Endothelial cell of umbilical vein (primary cell): ENCODE data around the gene AKNAD1. TPM values are rescaled to one million over a fixed set of nuclear protein-coding genes. Genes with fewer than 3 reads are reported as not detected.

Source experiments
- BruUV-seq: library from RNA; stranded (reverse); fragments of 400-500 nt; replicated peaks from 2 replicates; lab custom pipeline; 2021; lab: Mats Ljungman, UMichigan
- CTCF ChIA-PET: fragments of 300-600, 350-600 bp; sonication (Branson Sonifier 250); formaldehyde crosslinking; loops from one replicate; lab custom pipeline; 2021; ENCODE audit warnings: antibody characterized with exemption, inconsistent platforms; lab: Charles Lee
- POLR2A ChIA-PET: fragments of 300-600, 350-600 bp; sonication (Branson Sonifier 250); formaldehyde crosslinking; loops from one replicate; lab custom pipeline; 2021; ENCODE audit warnings: antibody characterized with exemption, inconsistent platforms; lab: Charles Lee
- DNase-seq: peaks from one replicate; pipeline ENCODE4 v3.0.0-alpha.2; 2011; ENCODE audit warnings: low read depth, low spot score
- FAIRE-seq: peaks from 2 replicates; lab custom pipeline; 2011; peaks lifted over from hg19 to GRCh38; lab: Jason Lieb, UNC
- H2AFZ ChIP-seq: 2 replicates; pipeline ENCODE4 v1.6.0; 2012; ENCODE audit warnings: low read depth, low read length, control low read depth, inconsistent platforms
- H3K27ac ChIP-seq: 2 replicates; pipeline ENCODE4 v1.5.1; 2011; ENCODE audit warnings: low read depth, mild to moderate bottlenecking, control low read depth, low read length, moderate library complexity; ENCODE audit not compliant: insufficient read depth
- H3K27me3 ChIP-seq, 2 experiments: 2 replicates each; pipeline versions ENCODE4 v1.6.0 to v1.6.1; 2011; ENCODE audit warnings: low read length in 2 of 2, mixed read lengths in 1 of 2; ENCODE audit not compliant: control insufficient read depth in 2 of 2, insufficient read depth in 2 of 2
- H3K36me3 ChIP-seq, 2 experiments: 2 replicates in 1 of 2; 3 replicates in 1 of 2; pipeline ENCODE4 v1.5.1; 2011; ENCODE audit warnings: low read length in 2 of 2, mild to moderate bottlenecking in 1 of 2, moderate library complexity in 1 of 2; ENCODE audit not compliant: control insufficient read depth in 2 of 2, insufficient read depth in 2 of 2; ENCODE audit errors: extremely low read depth in 1 of 2
- H3K4me1 ChIP-seq: 3 replicates; pipeline ENCODE4 v1.5.1; 2011; ENCODE audit warnings: mild to moderate bottlenecking, low read length; ENCODE audit not compliant: control insufficient read depth, insufficient read depth; ENCODE audit errors: extremely low read depth
- H3K4me2 ChIP-seq: 2 replicates; pipeline ENCODE4 v1.6.1; 2011; ENCODE audit warnings: low read length, control low read depth, mixed read lengths; ENCODE audit not compliant: insufficient read depth
- H3K4me3 ChIP-seq, 3 experiments: fragments of 200-600 bp in 1 of 3; sonication (generic), shearing (Covaris generic) in 1 of 3; replicated peaks in 1 of 3; 2 replicates each; pipeline ENCODE4 v1.5.1; 2011 to 2016; ENCODE audit warnings: control low read depth in 3 of 3, low read length in 3 of 3, mild to moderate bottlenecking in 2 of 3, inconsistent platforms in 1 of 3, low read depth in 1 of 3, moderate library complexity in 1 of 3; ENCODE audit not compliant: insufficient read depth in 1 of 3
- H3K79me2 ChIP-seq: 2 replicates; pipeline ENCODE4 v1.6.0; 2012; ENCODE audit warnings: low read length, inconsistent platforms; ENCODE audit not compliant: control insufficient read depth, insufficient read depth
- H3K9ac ChIP-seq: replicated peaks from 2 replicates; pipeline ENCODE3; 2011; ENCODE audit warnings: low read length, control low read depth; ENCODE audit not compliant: insufficient read depth; ENCODE audit errors: extremely low read depth
- H3K9me1 ChIP-seq: replicated peaks from 3 replicates; pipeline ENCODE4 v1.6.0; 2011; ENCODE audit warnings: mild to moderate bottlenecking, low read length; ENCODE audit not compliant: control insufficient read depth, insufficient read depth; ENCODE audit errors: extremely low read depth
- H3K9me3 ChIP-seq: replicated peaks from 2 replicates; pipeline ENCODE4 v1.5.1; 2012; ENCODE audit warnings: low read length, inconsistent platforms; ENCODE audit not compliant: control insufficient read depth, insufficient read depth
- H4K20me1 ChIP-seq: replicated peaks from 2 replicates; pipeline ENCODE3; 2011; ENCODE audit warnings: mild to moderate bottlenecking, low read length; ENCODE audit not compliant: control insufficient read depth, insufficient read depth; ENCODE audit errors: extremely low read depth
- EZH2 ChIP-seq: IDR thresholded peaks from 2 replicates; pipeline ENCODE4 v1.6.1; 2012; ENCODE audit warnings: borderline replicate concordance, low read depth, mild to moderate bottlenecking, moderate library complexity, low read length, inconsistent platforms; ENCODE audit not compliant: severe bottlenecking
- FOS ChIP-seq: IDR thresholded peaks from 2 replicates; pipeline ENCODE4 v1.6.1; 2011; ENCODE audit warnings: mild to moderate bottlenecking, low read length, moderate library complexity, borderline replicate concordance; ENCODE audit not compliant: insufficient read depth
- GATA2 ChIP-seq: IDR thresholded peaks from 2 replicates; pipeline ENCODE4 v1.7.0; 2011; ENCODE audit warnings: low read depth, mild to moderate bottlenecking, moderate library complexity, mixed read lengths, low read length; ENCODE audit not compliant: insufficient read length, insufficient read depth
- JUN ChIP-seq: IDR thresholded peaks from 2 replicates; pipeline ENCODE4 v1.6.1; 2011; ENCODE audit warnings: borderline replicate concordance, low read depth; ENCODE audit not compliant: insufficient read length, insufficient read depth
- MYC ChIP-seq: IDR thresholded peaks from one replicate; pipeline ENCODE4 v1.6.1; 2011; ENCODE audit warnings: mild to moderate bottlenecking, low read depth, low read length
- POLR2A ChIP-seq: IDR thresholded peaks from 2 replicates; pipeline ENCODE4 v1.6.1; 2012; ENCODE audit warnings: low read depth, mild to moderate bottlenecking, control low read depth, low read length
- POLR2AphosphoS5 ChIP-seq: IDR thresholded peaks from 2 replicates; pipeline ENCODE4 v1.6.1; 2012; ENCODE audit warnings: low read depth, mild to moderate bottlenecking, control low read depth, low read length, moderate library complexity; ENCODE audit not compliant: insufficient read depth
- dilution Hi-C: fragments of 300-500 bp; cut with MboI; formaldehyde crosslinking; loops from one replicate; pipeline ENCODE4 v1.15.0; 2019; ENCODE audit warnings: low sequenced_read_pairs; ENCODE audit not compliant: extremely low pct_ligation_motif_present
- intact Hi-C: fragments of 100-400 bp; cut with micrococcal nuclease; formaldehyde crosslinking; loops from one replicate; pipeline ENCODE4 v1.10.0; 2022
- polyA plus RNA-seq, 4 experiments: library from polyadenylated mRNA; depleted of rRNA in 3 of 4; stranded (reverse) in 3 of 4; unstranded in 1 of 4; fragments of >200 nt; gene quantifications; 2 replicates each; pipeline versions ENCODE4 v1.2.1 to v1.2.3, GENCODE V29; 2011 to 2012; ENCODE audit warnings: missing spikeins in 1 of 4
- total RNA-seq: library from RNA; stranded (reverse); gene quantifications from 2 replicates; pipeline ENCODE4 v1.2.3, GENCODE V29; 2021
- TF ChIP-seq, protein P1 (sequence below), 2 donors: IDR thresholded peaks; 1 replicate in 1 of 2; 2 replicates in 1 of 2; pipeline ENCODE4 v1.5.1; 2011; ENCODE audit warnings: low read length in 2 of 2, mild to moderate bottlenecking in 2 of 2, moderate library complexity in 2 of 2, control low read depth in 1 of 2, inconsistent platforms in 1 of 2, low read depth in 1 of 2; ENCODE audit not compliant: insufficient read depth in 1 of 2; ENCODE audit errors: extremely low read depth in 1 of 2
- TF ChIP-seq, protein P2 (sequence below): IDR thresholded peaks from 2 replicates; pipeline ENCODE4 v1.6.1; 2011; ENCODE audit not compliant: insufficient read depth, insufficient read length

The AKNAD1 gene
- total and polyA plus RNA-seq, 2 donors (not counting 3 experiments of a cell fraction or from before 2014, with no cell fraction given) = not detected

DNA sequence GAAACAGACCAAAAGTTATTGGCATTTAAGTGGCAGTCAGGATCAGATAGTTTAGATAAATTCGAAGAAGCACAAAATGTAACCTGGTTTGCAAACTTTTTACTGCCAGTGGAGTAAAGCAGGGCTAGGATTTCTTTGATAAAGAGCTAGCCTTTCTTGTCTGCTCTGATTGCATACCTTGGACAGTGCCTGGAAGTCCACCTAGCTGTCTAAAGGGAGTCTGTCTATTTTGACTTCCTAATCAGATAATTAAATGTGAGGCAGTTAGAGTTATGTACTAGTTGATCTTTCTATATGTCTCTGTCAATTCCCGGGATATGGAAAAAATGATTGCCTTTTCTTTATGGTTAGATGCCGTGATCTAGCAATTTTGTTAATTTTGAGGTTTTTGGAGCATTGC is 24.0 kb upstream of the AKNAD1 start:
- Histone ChIP-seq H3K9me3 (no peaks in the 10 kb centered on the region), H3K9me1 (no peaks in the 10 kb centered on the region), H3K27me3 (no peaks in the 10 kb centered on the region), H2AFZ (no peak overlapping the region), H3K79me2 (peaks cover 52% of the 10 kb centered on the region), H3K9ac (no peak overlapping the region), H3K36me3 (no peaks in the 10 kb centered on the region), H3K4me2 (no peak overlapping the region), H3K27ac (no peak overlapping the region), H3K4me3 (no peak overlapping the region), H3K4me1 (peaks cover 11% of the 10 kb centered on the region), H4K20me1 (peaks cover 5% of the 10 kb centered on the region)
- POLR2A ChIA-PET = no interaction called here
- intact Hi-C loops (no loop called here), dilution Hi-C loops (no loop called here)
- no TSS peak for BruUV-seq
- TF ChIP-seq GATA2 (no peak), POLR2A (no peak), MYC (no peak), FOS (no peak), POLR2AphosphoS5 (no peak), EZH2 (no peak), JUN (no peak)
- TF ChIP-seq, protein P1, sequence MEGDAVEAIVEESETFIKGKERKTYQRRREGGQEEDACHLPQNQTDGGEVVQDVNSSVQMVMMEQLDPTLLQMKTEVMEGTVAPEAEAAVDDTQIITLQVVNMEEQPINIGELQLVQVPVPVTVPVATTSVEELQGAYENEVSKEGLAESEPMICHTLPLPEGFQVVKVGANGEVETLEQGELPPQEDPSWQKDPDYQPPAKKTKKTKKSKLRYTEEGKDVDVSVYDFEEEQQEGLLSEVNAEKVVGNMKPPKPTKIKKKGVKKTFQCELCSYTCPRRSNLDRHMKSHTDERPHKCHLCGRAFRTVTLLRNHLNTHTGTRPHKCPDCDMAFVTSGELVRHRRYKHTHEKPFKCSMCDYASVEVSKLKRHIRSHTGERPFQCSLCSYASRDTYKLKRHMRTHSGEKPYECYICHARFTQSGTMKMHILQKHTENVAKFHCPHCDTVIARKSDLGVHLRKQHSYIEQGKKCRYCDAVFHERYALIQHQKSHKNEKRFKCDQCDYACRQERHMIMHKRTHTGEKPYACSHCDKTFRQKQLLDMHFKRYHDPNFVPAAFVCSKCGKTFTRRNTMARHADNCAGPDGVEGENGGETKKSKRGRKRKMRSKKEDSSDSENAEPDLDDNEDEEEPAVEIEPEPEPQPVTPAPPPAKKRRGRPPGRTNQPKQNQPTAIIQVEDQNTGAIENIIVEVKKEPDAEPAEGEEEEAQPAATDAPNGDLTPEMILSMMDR (IDR thresholded peaks at IDR 0.05; ENCODE audit: extremely low read depth in 1 of 2, insufficient read depth in 1 of 2, low read depth in 1 of 2, low read length in 2 of 2) = no peak
- TF ChIP-seq, protein P2, sequence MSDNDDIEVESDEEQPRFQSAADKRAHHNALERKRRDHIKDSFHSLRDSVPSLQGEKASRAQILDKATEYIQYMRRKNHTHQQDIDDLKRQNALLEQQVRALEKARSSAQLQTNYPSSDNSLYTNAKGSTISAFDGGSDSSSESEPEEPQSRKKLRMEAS = no peak
- DNase-seq = no peak
- FAIRE-seq = peak; percentile 26
- CTCF ChIA-PET = interaction anchor here (1.0 to 1.4 kb wide), 6 partner anchors 10 to 232 kb away, joined by 3 to 8 read pairs (median 4); a partner anchor contains a TSS
